Adipose tissue (tissue), 3 donors: ENCODE measurements around the gene PODN. TPM values are rescaled to one million over a fixed set of nuclear protein-coding genes. Genes with fewer than 3 reads are reported as not detected.

Source experiments
- H3K27ac ChIP-seq: one replicate; pipeline ENCODE4 v1.5.1; 2013; ENCODE audit warnings: low read depth, low read length
- WGBS, 3 donors: extraction: QIAGEN DNeasy Blood & Tissue Kit; methylation state at CpG; one replicate each; pipeline ENCODE4 v1.1.7; 2013; 5-methylcytosine and 5-hydroxymethylcytosine counted together
- polyA plus RNA-seq, 3 donors: library from polyadenylated mRNA; stranded (reverse); fragments of 200-250 nt; gene quantifications; one replicate each; pipeline ENCODE4 v1.2.3, GENCODE V29; 2013
- donor health status: healthy with polysubstance abuse.
- donor health status: Bipolar disorder and iron deficiency.
- donor health status: healthy.

The PODN gene
- polyA plus RNA-seq, 3 donors, result 10.3 to 209 (median 95.1) TPM

- 62 to 84% (median 70%) methylated on average over 13 of the region's 13 CpGs for WGBS, 3 donors
- H3K27ac ChIP-seq, result no peak overlapping the region
These were observed 20.9 kb downstream of the PODN start for GRCh38 chr1:53082826-53083455.

- no peak overlapping the region for H3K27ac ChIP-seq
- WGBS, 3 donors, result 76 to 84% (median 78%) methylated on average over 17 of the region's 17 CpGs
These were observed 21.9 kb downstream of the PODN start for GRCh38 chr1:53083636-53084588.

DNA sequence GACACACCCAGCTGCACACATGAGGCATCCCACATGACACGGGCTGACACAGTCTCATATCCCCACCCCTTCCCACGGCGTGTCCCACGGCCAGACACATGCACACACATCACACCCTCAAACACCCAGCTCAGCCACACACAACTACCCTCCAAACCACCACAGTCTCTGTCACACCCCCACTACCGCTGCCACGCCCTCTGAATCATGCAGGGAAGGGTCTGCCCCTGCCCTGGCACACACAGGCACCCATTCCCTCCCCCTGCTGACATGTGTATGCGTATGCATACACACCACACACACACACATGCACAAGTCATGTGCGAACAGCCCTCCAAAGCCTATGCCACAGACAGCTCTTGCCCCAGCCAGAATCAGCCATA is 22.6 kb downstream of the PODN start:
- WGBS, 3 donors, result 82 to 89% (median 87%) methylated on average over 8 of the region's 8 CpGs
- H3K27ac ChIP-seq, result no peak overlapping the region

GRCh38 chr1:53085405-53085804 is 23.4 kb downstream of the PODN start:
- no peak overlapping the region for H3K27ac ChIP-seq
- 89 to 95% (median 92%) methylated on average over 8 of the region's 8 CpGs for WGBS, 3 donors

DNA sequence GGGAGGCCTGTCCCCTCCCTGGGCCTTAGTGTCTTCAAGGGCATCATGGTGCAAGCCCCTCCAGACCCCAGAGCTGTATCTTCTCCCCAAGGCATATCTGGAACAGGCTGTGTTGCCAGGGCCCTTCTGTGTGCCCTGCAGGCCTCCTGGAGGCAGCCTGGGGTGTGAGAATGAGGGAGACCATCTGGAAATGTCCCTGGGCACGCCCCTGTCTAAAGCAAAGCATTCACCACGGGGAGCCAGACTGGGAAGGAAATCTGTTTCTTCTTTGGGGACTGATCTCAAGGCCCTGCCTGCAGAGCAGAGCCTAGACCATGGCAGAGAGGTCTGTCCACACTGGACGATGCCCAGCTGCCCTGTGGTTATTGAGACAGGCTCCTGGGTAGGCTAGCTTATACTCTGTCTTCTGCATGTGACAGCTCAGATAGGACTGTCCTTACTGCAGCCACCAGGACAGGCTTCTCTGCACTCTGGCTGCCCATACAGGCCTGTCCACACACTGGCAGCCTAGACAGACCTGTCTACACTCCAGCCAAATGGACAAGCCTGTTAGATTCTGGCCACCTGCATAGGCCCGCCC is 24.6 kb downstream of the PODN start:
- WGBS, 3 donors, result 77 to 85% (median 81%) methylated on average over 4 of the region's 4 CpGs

GRCh38 chr1:53087332-53088285 is 25.6 kb downstream of the PODN start:
- 81 to 91% (median 89%) methylated on average over 27 of the region's 27 CpGs for WGBS, 3 donors
- no peak overlapping the region for H3K27ac ChIP-seq

More for the DNA sequence above, 24.6 kb downstream of the PODN start:
- H3K27ac ChIP-seq, result no peak overlapping the region

DNA sequence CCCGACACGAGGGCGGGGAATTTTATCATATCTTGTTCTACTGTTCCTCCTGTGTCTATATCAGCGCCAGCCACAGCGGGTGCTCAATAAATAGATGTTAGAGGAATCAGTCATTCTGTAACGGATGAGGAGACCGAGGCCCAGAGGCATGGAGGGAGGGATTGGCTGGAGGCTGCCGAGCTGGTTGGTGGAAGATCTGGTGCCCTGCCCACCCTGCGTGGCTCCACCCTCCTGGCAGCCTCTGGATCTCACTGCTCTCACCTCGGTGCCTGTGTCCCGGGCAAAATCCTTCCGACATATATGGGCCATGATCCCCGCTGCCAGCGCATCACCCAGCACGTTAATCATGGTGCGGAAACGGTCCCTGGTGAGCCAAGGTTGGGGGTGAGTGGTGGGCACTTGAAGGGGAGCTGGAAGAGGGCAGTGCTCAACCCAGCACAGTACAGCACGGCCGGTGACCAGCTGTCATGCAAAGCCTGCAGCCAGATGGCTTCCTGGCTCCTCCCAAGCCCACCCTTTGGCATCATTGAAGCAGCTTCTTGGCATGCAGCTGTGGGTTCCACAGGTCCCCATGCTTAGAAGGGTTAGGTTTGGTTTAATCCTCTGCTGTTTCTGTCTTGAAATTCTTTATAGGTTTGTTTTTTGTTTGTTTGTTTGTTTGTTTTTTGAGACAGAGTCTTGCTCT is 26.7 kb downstream of the PODN start:
- H3K27ac ChIP-seq, result no peak overlapping the region
- WGBS, 3 donors, result 88 to 93% (median 89%) methylated on average over 19 of the region's 19 CpGs

GRCh38 chr1:53089478-53090226 is 27.6 kb downstream of the PODN start:
- no peak overlapping the region for H3K27ac ChIP-seq
- WGBS, 3 donors, result 79 to 90% (median 84%) methylated on average over 11 of the region's 11 CpGs

- WGBS, 3 donors, result 76 to 89% (median 82%) methylated on average over 36 to 37 of the region's 37 CpGs
- no peak overlapping the region for H3K27ac ChIP-seq
These were observed 28.5 kb downstream of the PODN start for GRCh38 chr1:53090227-53091147.

DNA sequence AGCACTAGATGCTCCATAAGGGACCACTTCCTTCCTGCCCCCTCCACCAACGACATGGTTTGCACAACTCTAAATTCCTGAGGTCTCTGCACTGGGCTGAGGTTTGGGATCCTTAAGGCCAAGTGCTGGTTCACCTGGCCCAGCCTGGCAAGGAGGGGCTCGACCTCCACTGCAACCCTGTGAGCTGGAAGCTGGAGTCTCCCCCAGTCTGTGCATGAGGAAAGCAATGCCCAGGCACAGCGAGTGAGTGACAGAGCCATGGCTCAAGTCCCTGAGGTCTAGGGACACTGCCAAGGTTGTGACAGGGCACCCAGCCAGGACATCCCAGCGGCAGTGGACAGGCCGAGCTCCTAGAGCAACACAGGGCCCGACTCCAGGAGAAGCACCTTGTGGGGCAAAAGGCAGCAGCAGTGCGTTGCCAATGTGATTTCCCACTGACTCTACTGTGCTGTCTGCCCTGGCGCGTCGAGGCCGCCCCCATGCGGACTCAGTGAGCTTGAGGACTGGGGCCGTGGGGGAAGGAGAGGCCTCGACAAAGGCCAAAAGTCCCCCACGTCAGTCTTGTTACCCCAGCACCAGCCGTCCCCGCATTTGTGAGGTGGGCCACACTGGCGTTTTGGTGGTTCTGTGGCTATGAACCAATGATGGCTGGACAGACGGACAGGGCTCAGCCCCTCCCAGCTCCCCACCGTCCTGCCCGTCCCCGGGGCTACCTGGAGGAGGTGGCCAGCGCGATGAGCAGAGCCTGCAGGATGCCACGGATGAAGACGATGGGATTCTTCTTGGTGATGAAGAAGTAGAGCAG is 30.0 kb downstream of the PODN start:
- H3K27ac ChIP-seq, result no peak overlapping the region
- WGBS, 3 donors, result 73 to 85% (median 83%) methylated on average over 26 of the region's 26 CpGs

GRCh38 chr1:53092659-53093450 is 30.8 kb downstream of the PODN start:
- 85 to 89% (median 87%) methylated on average over 33 of the region's 33 CpGs for WGBS, 3 donors
- H3K27ac ChIP-seq, result no peak overlapping the region

DNA sequence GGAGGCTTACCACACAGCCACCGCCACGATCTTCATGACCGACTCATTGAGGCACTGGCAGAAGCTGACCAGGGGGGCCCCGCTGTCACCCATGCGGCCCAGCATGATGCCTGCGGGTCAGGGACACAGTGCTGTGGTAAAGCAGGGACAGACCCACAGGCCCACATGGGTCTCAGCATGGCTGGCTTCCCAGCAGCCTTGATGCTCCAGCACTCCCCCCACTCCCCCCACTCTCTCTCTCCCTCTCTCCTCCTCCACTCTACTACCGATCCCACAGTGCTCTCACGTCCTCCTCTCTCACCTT is 31.4 kb downstream of the PODN start:
- 93 to 99% (median 98%) methylated on average over 8 of the region's 8 CpGs for WGBS, 3 donors
- no peak overlapping the region for H3K27ac ChIP-seq

DNA sequence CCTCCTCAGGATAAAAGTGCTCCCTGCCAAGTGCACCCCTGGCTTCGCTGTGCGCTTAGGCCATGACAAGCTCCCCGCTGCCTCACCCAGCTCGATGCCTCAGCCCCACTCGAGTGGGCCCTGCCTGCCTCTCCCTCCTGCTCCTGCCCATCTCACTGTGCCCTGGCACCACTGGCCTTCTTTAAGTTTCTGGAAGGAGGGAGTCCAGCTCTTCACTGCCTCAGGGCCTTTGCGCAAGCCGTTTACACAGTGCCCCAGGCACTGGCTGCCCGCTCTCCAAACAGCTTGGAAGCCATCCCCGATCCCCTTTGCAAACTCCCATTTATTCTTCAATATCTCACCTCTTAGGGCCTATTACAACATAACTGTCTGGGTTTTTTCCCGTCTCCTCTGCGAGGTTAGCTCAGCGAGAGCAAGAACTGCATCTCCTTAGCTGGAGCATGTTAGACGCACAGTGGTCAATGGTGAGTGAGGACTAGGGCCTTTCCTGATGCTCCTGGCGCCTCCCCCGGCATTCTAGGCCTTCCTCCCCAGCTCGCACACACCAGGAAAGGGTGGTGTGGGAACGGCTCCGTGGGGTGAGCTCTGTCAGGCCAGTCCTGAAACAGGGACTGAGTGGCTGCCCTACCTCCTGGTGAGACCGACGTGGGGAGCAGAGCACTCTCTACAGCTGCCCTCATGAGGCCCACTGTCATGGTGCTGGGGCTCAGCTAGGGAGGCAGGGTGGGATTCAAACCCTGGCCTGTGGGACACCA is 31.9 kb downstream of the PODN start:
- WGBS, 3 donors, result 86 to 89% (median 88%) methylated on average over 20 of the region's 20 CpGs

DNA sequence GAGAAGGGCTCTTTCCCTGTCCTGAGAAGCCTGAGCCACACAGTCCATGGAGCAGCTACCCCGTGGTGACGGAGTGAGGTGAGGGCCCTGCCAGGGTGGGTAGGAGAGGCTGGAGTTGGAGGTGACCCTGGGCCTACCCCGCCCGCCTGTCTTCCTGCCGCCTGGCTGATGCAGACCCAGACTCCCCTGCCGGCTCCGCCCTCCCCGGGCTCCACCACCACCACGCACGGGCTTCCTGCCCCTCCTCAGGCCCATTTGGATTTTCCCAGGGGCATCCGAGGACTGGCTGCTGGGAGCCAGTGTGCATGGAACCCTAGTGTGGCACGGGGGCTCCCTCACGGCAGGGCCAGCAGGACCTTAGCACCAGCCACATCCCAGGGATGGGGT is 32.5 kb downstream of the PODN start:
- H3K27ac ChIP-seq, result no peak overlapping the region
- 40 to 83% (median 52%) methylated on average over 11 to 13 of the region's 13 CpGs for WGBS, 3 donors

More for the DNA sequence above, 31.9 kb downstream of the PODN start:
- H3K27ac ChIP-seq, result no peak overlapping the region
